ENCODE data around the gene POU2F1. TPM values are rescaled to one million over a fixed set of nuclear protein-coding genes. Genes with fewer than 3 reads are reported as not detected.
"Not testable (repeated sequence)": the region's sequence is repeated elsewhere in the genome, so short reads cannot be mapped to it uniquely, and the experiment has no call there.

The POU2F1 gene
- total and polyA plus RNA-seq, 9 donors, result 3.9 to 24.6 (median 17.0) TPM

- Histone ChIP-seq H3K36me3 (no peaks in the 10 kb centered on the region), H3K27ac (no peak overlapping the region), H3K9me3 (no peaks in the 10 kb centered on the region), H3K27me3 (no peaks in the 10 kb centered on the region), H3K4me1 (ENCODE audit: insufficient read depth) (peaks cover 2% of the 10 kb centered on the region), H3K4me3 (no peak overlapping the region)
- DNase-seq, result no peak
- 89 to 93% (median 92%) methylated on average over 2 of the region's 2 CpGs for WGBS, 3 donors
- intact Hi-C loops (cut with DNase I), result no loop called here
- no peak for TF ChIP-seq POLR2A (IDR thresholded peaks at IDR 0.05)
- no peak for TF ChIP-seq CTCF (IDR thresholded peaks at IDR 0.05)
- TF ChIP-seq EP300 (IDR thresholded peaks at IDR 0.05), result no peak
Observed at GRCh38 chr1:167239257-167239656, 18.6 kb downstream of the POU2F1 start.

GRCh38 chr1:167244244-167244643 is 23.6 kb downstream of the POU2F1 start:
- no peak for DNase-seq
- Histone ChIP-seq H3K4me3 (no peak overlapping the region), H3K4me1 (ENCODE audit: insufficient read depth) (peaks cover under 1% of the 10 kb centered on the region), H3K9me3 (no peaks in the 10 kb centered on the region), H3K27me3 (no peaks in the 10 kb centered on the region), H3K36me3 (no peaks in the 10 kb centered on the region), H3K27ac (no peak overlapping the region)
- intact Hi-C loops (cut with DNase I), result no loop called here
- TF ChIP-seq EP300 (IDR thresholded peaks at IDR 0.05) (no peak), CTCF (IDR thresholded peaks at IDR 0.05) (no peak), POLR2A (IDR thresholded peaks at IDR 0.05) (no peak)
- WGBS, 3 donors, result 87 to 94% (median 93%) methylated on average over 2 of the region's 2 CpGs

GRCh38 chr1:167245168-167245567 is 24.5 kb downstream of the POU2F1 start:
- H3K4me3 ChIP-seq; DNase-seq; H3K9me3 ChIP-seq; H3K27me3 ChIP-seq; intact Hi-C loops (cut with DNase I); H3K27ac ChIP-seq; H3K4me1 ChIP-seq (ENCODE audit: insufficient read depth); H3K36me3 ChIP-seq: not testable (repeated sequence)
- 96 to 98% (median 97%) methylated on average over 5 of the region's 5 CpGs for WGBS, 3 donors

GRCh38 chr1:167246971-167247370 is 26.3 kb downstream of the POU2F1 start:
- peaks cover 3% of the 10 kb centered on the region for H3K4me1 ChIP-seq (ENCODE audit: insufficient read depth)
- H3K9me3 ChIP-seq, result no peaks in the 10 kb centered on the region
- H3K27ac ChIP-seq, result no peak overlapping the region
- TF ChIP-seq EP300 (IDR thresholded peaks at IDR 0.05) (no peak), CTCF (IDR thresholded peaks at IDR 0.05) (no peak), POLR2A (IDR thresholded peaks at IDR 0.05) (no peak)
- DNase-seq, result no peak
- WGBS, 3 donors, result 71 to 75% (median 74%) methylated on average over 5 of the region's 5 CpGs
- intact Hi-C loops (cut with DNase I), result no loop called here
- H3K4me3 ChIP-seq, result no peak overlapping the region
- H3K36me3 ChIP-seq, result no peaks in the 10 kb centered on the region
- no peaks in the 10 kb centered on the region for H3K27me3 ChIP-seq

- 89 to 92% (median 92%) methylated on average over 1 of the region's 1 CpG for WGBS, 3 donors
Observed at GRCh38 chr1:167247754-167248153, 27.1 kb downstream of the POU2F1 start.

More at GRCh38 chr1:167247754-167248153, 27.1 kb downstream of the POU2F1 start:
- Histone ChIP-seq H3K27ac (no peak overlapping the region), H3K9me3 (no peaks in the 10 kb centered on the region), H3K27me3 (no peaks in the 10 kb centered on the region), H3K4me3 (no peak overlapping the region), H3K36me3 (no peaks in the 10 kb centered on the region), H3K4me1 (ENCODE audit: insufficient read depth) (peaks cover 3% of the 10 kb centered on the region)
- intact Hi-C loops (cut with DNase I), result no loop called here
- no peak for DNase-seq
- TF ChIP-seq EP300 (IDR thresholded peaks at IDR 0.05) (no peak), CTCF (IDR thresholded peaks at IDR 0.05) (no peak), POLR2A (IDR thresholded peaks at IDR 0.05) (no peak)

All from ovary (tissue), 9 donors.